HEK293 (cell line): ENCODE results near the gene ATAT1.

ENCODE experiments used
- BCL11B ChIP-seq: fragments of 450-650 bp; formaldehyde crosslinking; IDR thresholded peaks from 2 replicates; pipeline ENCODE4 v1.5.1; 2016; ENCODE audit warnings: low read depth, missing biosample characterization, missing genetic modification characterization
- GFI1B ChIP-seq: fragments of 450-650 bp; formaldehyde crosslinking; IDR thresholded peaks from 2 replicates; pipeline ENCODE4 v1.5.1; 2016; ENCODE audit warnings: missing biosample characterization, missing genetic modification characterization
- GLIS1 ChIP-seq: fragments of 450-650 bp; formaldehyde crosslinking; IDR thresholded peaks from 2 replicates; pipeline ENCODE4 v1.5.1; 2016; ENCODE audit warnings: missing biosample characterization, missing genetic modification characterization
- YY2 ChIP-seq: fragments of 450-650 bp; formaldehyde crosslinking; IDR thresholded peaks from 2 replicates; pipeline ENCODE4 v1.5.1; 2016; ENCODE audit warnings: missing biosample characterization, missing genetic modification characterization
- ZBTB8A ChIP-seq: fragments of 450-650 bp; formaldehyde crosslinking; IDR thresholded peaks from 2 replicates; pipeline ENCODE4 v1.5.1; 2016; ENCODE audit warnings: missing biosample characterization, missing genetic modification characterization
- ZNF202 ChIP-seq: fragments of 450-650 bp; formaldehyde crosslinking; IDR thresholded peaks from 2 replicates; pipeline ENCODE4 v1.5.1; 2016; ENCODE audit warnings: missing biosample characterization, missing genetic modification characterization, borderline replicate concordance
- ZNF248 ChIP-seq: fragments of 450-650 bp; formaldehyde crosslinking; IDR thresholded peaks from 2 replicates; pipeline ENCODE4 v1.5.1; 2017; ENCODE audit warnings: missing biosample characterization, missing genetic modification characterization
- ZNF292 ChIP-seq: fragments of 450-650 bp; formaldehyde crosslinking; IDR thresholded peaks from 2 replicates; pipeline ENCODE4 v1.5.1; 2016; ENCODE audit warnings: low read depth, missing biosample characterization, missing genetic modification characterization, borderline replicate concordance
- ZNF404 ChIP-seq: fragments of 450-650 bp; formaldehyde crosslinking; IDR thresholded peaks from 2 replicates; pipeline ENCODE4 v1.5.1; 2017; ENCODE audit warnings: missing biosample characterization, missing genetic modification characterization
- ZNF426 ChIP-seq: fragments of 450-650 bp; formaldehyde crosslinking; IDR thresholded peaks from 2 replicates; pipeline ENCODE4 v1.5.1; 2017; ENCODE audit warnings: missing biosample characterization, missing genetic modification characterization, mild to moderate bottlenecking, inconsistent platforms, moderate library complexity
- ZNF48 ChIP-seq: fragments of 450-650 bp; formaldehyde crosslinking; IDR thresholded peaks from 2 replicates; pipeline ENCODE4 v1.5.1; 2016; ENCODE audit warnings: missing biosample characterization, missing genetic modification characterization
- ZNF501 ChIP-seq: fragments of 450-650 bp; formaldehyde crosslinking; IDR thresholded peaks from 2 replicates; pipeline ENCODE4 v1.5.1; 2016; ENCODE audit warnings: missing biosample characterization, missing genetic modification characterization
- ZNF510 ChIP-seq: fragments of 450-650 bp; formaldehyde crosslinking; IDR thresholded peaks from 2 replicates; pipeline ENCODE4 v1.5.1; 2018; ENCODE audit warnings: mild to moderate bottlenecking, missing genetic modification characterization, missing biosample characterization; ENCODE audit not compliant: insufficient replicate concordance
- ZNF560 ChIP-seq: fragments of 450-650 bp; formaldehyde crosslinking; IDR thresholded peaks from 2 replicates; pipeline ENCODE4 v1.5.1; 2017; ENCODE audit warnings: missing biosample characterization, missing genetic modification characterization, borderline replicate concordance
- ZNF610 ChIP-seq: fragments of 450-650 bp; formaldehyde crosslinking; IDR thresholded peaks from 2 replicates; pipeline ENCODE4 v1.5.1; 2016; ENCODE audit warnings: missing biosample characterization, missing genetic modification characterization, borderline replicate concordance
- ZNF677 ChIP-seq: fragments of 450-650 bp; IDR thresholded peaks from 2 replicates; pipeline ENCODE4 v1.5.0; 2018; ENCODE audit warnings: missing biosample characterization, mild to moderate bottlenecking, missing genetic modification characterization, moderate library complexity
- ZSCAN23 ChIP-seq: fragments of 450-650 bp; formaldehyde crosslinking; IDR thresholded peaks from 2 replicates; pipeline ENCODE4 v1.5.1; 2016; ENCODE audit warnings: missing biosample characterization, missing genetic modification characterization
- TF ChIP-seq, protein P1 (sequence below): fragments of 450-650 bp; formaldehyde crosslinking; IDR thresholded peaks from 2 replicates; pipeline ENCODE4 v1.5.1; 2016; ENCODE audit warnings: missing biosample characterization, missing genetic modification characterization, borderline replicate concordance
- TF ChIP-seq, protein P2 (sequence below): fragments of 450-650 bp; IDR thresholded peaks from 2 replicates; pipeline ENCODE4 v1.5.1; 2018; ENCODE audit warnings: missing biosample characterization, mild to moderate bottlenecking, missing genetic modification characterization
- TF ChIP-seq, protein P3 (sequence below): fragments of 450-650 bp; formaldehyde crosslinking; IDR thresholded peaks from 2 replicates; pipeline ENCODE4 v1.5.1; 2016; ENCODE audit warnings: missing biosample characterization, missing genetic modification characterization
- TF ChIP-seq, protein P4 (sequence below): fragments of 450-650 bp; formaldehyde crosslinking; IDR thresholded peaks from 2 replicates; pipeline ENCODE4 v1.5.1; 2016; ENCODE audit warnings: missing biosample characterization, missing genetic modification characterization
- TF ChIP-seq, protein P5 (sequence below): fragments of 450-650 bp; formaldehyde crosslinking; IDR thresholded peaks from 2 replicates; pipeline ENCODE4 v1.5.1; 2016; ENCODE audit warnings: missing biosample characterization, missing genetic modification characterization
- TF ChIP-seq, protein P6 (sequence below): fragments of 450-650 bp; formaldehyde crosslinking; conservative IDR thresholded peaks from 2 replicates; pipeline ENCODE4 v1.5.1; 2016; ENCODE audit warnings: low read depth, missing biosample characterization, missing genetic modification characterization

Gene ATAT1

DNA sequence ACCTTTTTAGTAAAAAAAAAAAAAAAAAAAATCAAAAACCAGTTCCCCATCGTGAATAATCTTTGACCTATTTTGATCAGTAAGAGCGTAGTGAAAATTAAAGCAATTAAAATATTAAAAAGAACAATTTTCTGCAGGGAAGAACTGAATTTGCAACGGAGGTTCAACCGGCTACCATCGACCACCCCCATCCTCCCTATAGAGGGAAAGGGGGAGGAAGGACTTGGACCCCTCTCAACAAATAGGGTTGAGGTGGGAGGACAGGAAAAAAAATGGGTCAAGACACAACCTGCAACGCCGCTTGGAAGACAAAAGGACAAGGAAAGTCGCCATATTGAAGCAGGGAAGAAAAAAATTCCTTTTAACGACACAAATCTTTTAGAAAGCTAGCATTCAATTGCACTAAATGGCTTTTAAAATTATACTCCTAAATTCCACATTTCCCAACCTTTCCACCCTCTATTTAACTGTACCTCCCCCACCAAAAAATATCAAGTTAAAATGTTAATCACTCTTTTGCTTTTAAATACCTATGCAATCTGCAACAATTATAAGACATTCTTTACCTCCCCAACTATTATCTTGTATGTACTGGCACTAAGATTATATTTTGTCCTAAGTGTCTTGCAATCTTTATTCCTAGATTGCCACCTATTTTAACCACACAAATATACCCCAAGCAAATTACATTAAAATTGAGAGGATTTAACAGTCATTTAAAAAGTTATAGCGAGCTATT, 11.3 kb upstream of the ATAT1 start (continued):
- TF ChIP-seq, protein P1, sequence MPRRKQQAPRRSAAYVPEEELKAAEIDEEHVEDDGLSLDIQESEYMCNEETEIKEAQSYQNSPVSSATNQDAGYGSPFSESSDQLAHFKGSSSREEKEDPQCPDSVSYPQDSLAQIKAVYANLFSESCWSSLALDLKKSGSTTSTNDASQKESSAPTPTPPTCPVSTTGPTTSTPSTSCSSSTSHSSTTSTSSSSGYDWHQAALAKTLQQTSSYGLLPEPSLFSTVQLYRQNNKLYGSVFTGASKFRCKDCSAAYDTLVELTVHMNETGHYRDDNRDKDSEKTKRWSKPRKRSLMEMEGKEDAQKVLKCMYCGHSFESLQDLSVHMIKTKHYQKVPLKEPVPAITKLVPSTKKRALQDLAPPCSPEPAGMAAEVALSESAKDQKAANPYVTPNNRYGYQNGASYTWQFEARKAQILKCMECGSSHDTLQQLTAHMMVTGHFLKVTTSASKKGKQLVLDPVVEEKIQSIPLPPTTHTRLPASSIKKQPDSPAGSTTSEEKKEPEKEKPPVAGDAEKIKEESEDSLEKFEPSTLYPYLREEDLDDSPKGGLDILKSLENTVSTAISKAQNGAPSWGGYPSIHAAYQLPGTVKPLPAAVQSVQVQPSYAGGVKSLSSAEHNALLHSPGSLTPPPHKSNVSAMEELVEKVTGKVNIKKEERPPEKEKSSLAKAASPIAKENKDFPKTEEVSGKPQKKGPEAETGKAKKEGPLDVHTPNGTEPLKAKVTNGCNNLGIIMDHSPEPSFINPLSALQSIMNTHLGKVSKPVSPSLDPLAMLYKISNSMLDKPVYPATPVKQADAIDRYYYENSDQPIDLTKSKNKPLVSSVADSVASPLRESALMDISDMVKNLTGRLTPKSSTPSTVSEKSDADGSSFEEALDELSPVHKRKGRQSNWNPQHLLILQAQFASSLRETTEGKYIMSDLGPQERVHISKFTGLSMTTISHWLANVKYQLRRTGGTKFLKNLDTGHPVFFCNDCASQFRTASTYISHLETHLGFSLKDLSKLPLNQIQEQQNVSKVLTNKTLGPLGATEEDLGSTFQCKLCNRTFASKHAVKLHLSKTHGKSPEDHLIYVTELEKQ: no peak
- TF ChIP-seq GLIS1 (tag by site-specific recombination): no peak
- TF ChIP-seq ZNF501 (tag by site-specific recombination): no peak; the same call in 1 of the 2 replicates
- no peak for TF ChIP-seq ZNF202
- TF ChIP-seq, protein P2, sequence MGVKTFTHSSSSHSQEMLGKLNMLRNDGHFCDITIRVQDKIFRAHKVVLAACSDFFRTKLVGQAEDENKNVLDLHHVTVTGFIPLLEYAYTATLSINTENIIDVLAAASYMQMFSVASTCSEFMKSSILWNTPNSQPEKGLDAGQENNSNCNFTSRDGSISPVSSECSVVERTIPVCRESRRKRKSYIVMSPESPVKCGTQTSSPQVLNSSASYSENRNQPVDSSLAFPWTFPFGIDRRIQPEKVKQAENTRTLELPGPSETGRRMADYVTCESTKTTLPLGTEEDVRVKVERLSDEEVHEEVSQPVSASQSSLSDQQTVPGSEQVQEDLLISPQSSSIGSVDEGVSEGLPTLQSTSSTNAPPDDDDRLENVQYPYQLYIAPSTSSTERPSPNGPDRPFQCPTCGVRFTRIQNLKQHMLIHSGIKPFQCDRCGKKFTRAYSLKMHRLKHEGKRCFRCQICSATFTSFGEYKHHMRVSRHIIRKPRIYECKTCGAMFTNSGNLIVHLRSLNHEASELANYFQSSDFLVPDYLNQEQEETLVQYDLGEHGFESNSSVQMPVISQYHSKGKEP (tag by site-specific recombination): no peak
- no peak for TF ChIP-seq GFI1B (tag by site-specific recombination)
- no peak for TF ChIP-seq YY2 (tag by site-specific recombination)
- no peak for TF ChIP-seq ZNF426 (tag by site-specific recombination)
- no peak for TF ChIP-seq ZNF510 (tag by site-specific recombination)
- TF ChIP-seq ZNF404 (tag by site-specific recombination): 0 out of 2 replicates have a peak, but pooled peaks have one; percentile 4
- no peak for TF ChIP-seq BCL11B
- TF ChIP-seq ZNF48 (tag by site-specific recombination): no peak
- TF ChIP-seq ZNF610 (tag by site-specific recombination): no peak; the same call in 1 of the 2 replicates
- TF ChIP-seq, protein P3, sequence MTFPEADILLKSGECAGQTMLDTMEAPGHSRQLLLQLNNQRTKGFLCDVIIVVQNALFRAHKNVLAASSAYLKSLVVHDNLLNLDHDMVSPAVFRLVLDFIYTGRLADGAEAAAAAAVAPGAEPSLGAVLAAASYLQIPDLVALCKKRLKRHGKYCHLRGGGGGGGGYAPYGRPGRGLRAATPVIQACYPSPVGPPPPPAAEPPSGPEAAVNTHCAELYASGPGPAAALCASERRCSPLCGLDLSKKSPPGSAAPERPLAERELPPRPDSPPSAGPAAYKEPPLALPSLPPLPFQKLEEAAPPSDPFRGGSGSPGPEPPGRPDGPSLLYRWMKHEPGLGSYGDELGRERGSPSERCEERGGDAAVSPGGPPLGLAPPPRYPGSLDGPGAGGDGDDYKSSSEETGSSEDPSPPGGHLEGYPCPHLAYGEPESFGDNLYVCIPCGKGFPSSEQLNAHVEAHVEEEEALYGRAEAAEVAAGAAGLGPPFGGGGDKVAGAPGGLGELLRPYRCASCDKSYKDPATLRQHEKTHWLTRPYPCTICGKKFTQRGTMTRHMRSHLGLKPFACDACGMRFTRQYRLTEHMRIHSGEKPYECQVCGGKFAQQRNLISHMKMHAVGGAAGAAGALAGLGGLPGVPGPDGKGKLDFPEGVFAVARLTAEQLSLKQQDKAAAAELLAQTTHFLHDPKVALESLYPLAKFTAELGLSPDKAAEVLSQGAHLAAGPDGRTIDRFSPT: no peak
- TF ChIP-seq, protein P4, sequence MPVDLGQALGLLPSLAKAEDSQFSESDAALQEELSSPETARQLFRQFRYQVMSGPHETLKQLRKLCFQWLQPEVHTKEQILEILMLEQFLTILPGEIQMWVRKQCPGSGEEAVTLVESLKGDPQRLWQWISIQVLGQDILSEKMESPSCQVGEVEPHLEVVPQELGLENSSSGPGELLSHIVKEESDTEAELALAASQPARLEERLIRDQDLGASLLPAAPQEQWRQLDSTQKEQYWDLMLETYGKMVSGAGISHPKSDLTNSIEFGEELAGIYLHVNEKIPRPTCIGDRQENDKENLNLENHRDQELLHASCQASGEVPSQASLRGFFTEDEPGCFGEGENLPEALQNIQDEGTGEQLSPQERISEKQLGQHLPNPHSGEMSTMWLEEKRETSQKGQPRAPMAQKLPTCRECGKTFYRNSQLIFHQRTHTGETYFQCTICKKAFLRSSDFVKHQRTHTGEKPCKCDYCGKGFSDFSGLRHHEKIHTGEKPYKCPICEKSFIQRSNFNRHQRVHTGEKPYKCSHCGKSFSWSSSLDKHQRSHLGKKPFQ (tag by site-specific recombination): no peak
- no peak for TF ChIP-seq ZNF248
- no peak for TF ChIP-seq ZBTB8A
- TF ChIP-seq, protein P5, sequence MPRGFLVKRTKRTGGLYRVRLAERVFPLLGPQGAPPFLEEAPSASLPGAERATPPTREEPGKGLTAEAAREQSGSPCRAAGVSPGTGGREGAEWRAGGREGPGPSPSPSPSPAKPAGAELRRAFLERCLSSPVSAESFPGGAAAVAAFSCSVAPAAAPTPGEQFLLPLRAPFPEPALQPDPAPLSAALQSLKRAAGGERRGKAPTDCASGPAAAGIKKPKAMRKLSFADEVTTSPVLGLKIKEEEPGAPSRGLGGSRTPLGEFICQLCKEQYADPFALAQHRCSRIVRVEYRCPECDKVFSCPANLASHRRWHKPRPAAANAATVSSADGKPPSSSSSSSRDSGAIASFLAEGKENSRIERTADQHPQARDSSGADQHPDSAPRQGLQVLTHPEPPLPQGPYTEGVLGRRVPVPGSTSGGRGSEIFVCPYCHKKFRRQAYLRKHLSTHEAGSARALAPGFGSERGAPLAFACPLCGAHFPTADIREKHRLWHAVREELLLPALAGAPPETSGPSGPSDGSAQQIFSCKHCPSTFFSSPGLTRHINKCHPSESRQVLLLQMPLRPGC (tag by site-specific recombination): no peak; the same call in none of the 2 replicates
- TF ChIP-seq, protein P6, sequence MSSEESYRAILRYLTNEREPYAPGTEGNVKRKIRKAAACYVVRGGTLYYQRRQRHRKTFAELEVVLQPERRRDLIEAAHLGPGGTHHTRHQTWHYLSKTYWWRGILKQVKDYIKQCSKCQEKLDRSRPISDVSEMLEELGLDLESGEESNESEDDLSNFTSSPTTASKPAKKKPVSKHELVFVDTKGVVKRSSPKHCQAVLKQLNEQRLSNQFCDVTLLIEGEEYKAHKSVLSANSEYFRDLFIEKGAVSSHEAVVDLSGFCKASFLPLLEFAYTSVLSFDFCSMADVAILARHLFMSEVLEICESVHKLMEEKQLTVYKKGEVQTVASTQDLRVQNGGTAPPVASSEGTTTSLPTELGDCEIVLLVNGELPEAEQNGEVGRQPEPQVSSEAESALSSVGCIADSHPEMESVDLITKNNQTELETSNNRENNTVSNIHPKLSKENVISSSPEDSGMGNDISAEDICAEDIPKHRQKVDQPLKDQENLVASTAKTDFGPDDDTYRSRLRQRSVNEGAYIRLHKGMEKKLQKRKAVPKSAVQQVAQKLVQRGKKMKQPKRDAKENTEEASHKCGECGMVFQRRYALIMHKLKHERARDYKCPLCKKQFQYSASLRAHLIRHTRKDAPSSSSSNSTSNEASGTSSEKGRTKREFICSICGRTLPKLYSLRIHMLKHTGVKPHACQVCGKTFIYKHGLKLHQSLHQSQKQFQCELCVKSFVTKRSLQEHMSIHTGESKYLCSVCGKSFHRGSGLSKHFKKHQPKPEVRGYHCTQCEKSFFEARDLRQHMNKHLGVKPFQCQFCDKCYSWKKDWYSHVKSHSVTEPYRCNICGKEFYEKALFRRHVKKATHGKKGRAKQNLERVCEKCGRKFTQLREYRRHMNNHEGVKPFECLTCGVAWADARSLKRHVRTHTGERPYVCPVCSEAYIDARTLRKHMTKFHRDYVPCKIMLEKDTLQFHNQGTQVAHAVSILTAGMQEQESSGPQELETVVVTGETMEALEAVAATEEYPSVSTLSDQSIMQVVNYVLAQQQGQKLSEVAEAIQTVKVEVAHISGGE: no peak
- TF ChIP-seq ZSCAN23: no peak
- TF ChIP-seq ZNF677: no peak
- TF ChIP-seq ZNF292: no peak
- no peak for TF ChIP-seq ZNF560
